ENCODE results near the gene DDX27.

GRCh38 chr20:49278818-49279676 is 59.8 kb downstream of the DDX27 start:
- TF ChIP-seq CTCF (IDR thresholded peaks at IDR 0.05) (no peak), POLR2A (IDR thresholded peaks at IDR 0.05) (no peak)

Data from ovary (tissue), 3 donors.